Rectal smooth muscle tissue (tissue), 1 donor: ENCODE measurements around the gene EML2.
"Not testable (repeated sequence)": the region's sequence is repeated elsewhere in the genome, so short reads cannot be mapped to it uniquely, and the experiment has no call there.

ENCODE experiments used
- H3K27ac ChIP-seq: one replicate; pipeline ENCODE4 v1.7.0; 2013; ENCODE audit warnings: low read depth, low read length, inconsistent platforms
- H3K27me3 ChIP-seq: one replicate; pipeline ENCODE4 v1.7.0; 2013; ENCODE audit warnings: low read length; ENCODE audit not compliant: control insufficient read depth, insufficient read depth
- H3K36me3 ChIP-seq: one replicate; pipeline ENCODE4 v1.7.0; 2013; ENCODE audit warnings: low read length; ENCODE audit not compliant: control insufficient read depth, insufficient read depth
- H3K4me1 ChIP-seq: one replicate; pipeline ENCODE4 v1.7.0; 2013; ENCODE audit warnings: low read length; ENCODE audit not compliant: control insufficient read depth, insufficient read depth
- H3K4me3 ChIP-seq: one replicate; pipeline ENCODE4 v1.7.0; 2013; ENCODE audit warnings: low read length
- H3K9ac ChIP-seq: one replicate; pipeline ENCODE4 v1.7.0; 2013; ENCODE audit warnings: low read length

The EML2 gene

DNA sequence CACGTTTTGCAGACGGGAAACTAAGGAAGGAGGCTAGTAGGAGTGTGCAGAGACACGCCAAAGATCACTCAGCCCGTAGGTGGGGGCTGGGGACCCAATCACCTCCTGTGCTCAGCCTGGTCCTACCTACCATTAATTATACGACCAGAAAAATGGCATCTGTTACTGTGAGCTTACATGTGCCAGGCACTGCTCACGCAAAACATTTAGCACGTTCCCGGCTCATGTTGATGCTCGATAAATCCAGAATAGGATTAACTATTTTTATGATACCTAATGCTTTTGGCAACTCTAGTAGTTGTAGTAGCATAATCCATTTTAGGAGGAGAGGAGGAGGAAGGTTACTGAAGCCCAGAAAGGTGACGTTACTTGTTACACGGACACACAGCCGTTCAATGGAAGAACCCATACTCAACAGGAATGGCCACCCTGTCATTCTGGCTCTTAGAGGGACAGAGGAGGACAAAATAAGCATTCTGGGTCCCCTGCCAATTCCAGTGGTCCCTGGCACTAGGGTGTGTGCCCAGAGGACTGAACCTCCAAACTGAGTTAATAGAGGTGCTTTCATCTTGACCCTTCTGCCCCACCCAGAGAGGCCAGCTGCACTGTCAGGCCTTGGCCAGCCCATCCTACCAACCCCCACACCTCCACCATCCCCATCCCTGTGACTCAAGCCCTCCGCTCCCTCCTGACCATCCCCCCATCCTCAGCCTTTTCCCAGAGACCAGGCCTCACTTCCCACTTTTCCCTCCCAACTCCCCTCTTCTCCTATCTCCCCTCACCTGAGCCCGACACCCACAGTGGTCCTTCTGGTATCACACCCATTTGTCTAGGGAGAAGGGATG lies 5.0 kb upstream of the EML2 start:
- Histone ChIP-seq H3K36me3 (no peaks in the 10 kb centered on the region), H3K9ac (no peak overlapping the region), H3K4me1 (peaks cover 3% of the 10 kb centered on the region), H3K4me3 (no peak overlapping the region), H3K27me3 (peaks cover 9% of the 10 kb centered on the region), H3K27ac (no peak overlapping the region)

DNA sequence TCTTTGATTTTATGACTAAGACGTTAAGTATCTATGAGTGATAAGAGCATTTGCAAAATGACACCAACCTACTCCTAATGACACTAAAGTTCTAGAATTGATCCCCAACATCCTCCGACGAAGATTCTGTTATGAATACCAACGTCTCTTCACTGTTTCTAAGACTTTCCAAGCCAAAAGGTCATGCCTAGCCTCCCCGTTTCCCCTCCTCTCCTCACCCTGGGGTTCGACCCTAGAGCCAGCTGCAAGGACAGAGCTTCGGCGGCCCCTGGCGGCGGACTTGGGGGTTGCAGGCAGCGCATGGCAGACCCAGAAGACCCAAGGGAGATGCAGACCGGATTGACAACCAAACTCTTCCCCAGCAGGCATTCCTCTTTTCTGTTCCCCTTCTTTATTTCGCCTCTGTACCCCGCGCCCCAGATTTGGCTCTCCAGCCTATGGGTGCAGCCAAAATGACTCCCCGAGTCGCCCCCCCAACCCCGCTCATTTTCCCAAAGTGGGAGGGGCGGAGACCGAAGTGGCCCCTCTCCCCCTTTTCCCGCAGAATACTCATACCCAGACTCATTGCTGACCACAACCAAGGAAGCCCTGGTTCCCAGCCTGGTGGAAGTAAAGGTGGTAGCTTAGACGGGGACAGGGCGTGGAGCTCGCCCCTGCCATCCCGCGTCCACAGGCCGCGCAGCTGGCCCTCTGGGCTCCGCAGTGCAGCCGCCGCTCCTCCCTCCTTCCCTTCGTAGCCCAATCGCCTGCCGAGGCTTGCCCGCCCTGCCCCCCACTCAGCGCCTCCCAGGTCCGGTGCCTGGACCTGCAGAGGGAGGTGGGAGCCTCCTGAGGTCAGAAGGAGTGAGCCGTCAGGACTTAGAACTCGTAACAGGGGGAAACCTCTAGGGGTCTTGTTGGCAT lies 4.1 kb upstream of the EML2 start:
- H3K27ac ChIP-seq = no peak overlapping the region
- no peak overlapping the region for H3K4me3 ChIP-seq
- H3K36me3 ChIP-seq = no peaks in the 10 kb centered on the region
- H3K9ac ChIP-seq = no peak overlapping the region
- H3K27me3 ChIP-seq = peaks cover 9% of the 10 kb centered on the region
- peaks cover 3% of the 10 kb centered on the region for H3K4me1 ChIP-seq

DNA sequence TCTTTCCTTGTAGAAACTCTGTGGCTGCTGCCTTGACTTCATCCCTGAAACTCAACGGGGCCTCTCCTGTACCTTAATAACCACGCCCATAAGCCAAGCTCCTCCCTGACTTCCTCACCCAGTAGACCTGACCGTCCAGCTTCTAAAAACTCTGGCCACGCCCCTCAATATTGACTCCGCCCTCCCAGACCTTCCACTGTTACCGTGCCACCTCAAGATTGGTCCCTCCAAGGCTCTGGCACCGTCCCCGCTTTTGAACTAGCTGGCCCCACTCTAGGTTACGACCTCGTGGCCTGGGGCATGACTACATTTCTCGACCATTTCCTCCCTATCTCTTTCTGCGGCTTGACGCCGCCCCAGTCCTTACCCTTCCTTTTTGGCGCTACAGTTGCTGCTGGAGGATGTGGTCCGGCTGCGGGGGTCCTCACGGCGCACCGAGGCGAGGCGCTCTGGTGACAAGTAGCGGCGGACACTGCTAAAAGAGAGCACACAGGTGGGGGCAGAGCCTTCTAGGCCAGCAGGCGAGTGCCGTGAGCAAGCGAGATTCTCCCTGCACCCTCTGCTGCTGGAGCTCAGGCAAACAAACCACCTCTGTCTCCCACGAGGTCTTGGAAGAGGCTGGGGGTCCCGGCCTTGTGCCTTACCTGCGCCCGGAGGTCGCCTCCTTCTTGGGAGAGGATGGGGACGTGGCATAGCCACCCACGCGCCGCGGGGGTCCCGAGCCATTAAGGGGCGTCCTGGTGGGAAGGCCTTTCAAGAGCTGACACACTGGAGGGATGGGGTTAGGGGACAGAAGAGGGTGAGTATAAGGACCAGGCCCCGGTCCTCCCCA lies 2.3 kb upstream of the EML2 start:
- Histone ChIP-seq H3K4me1 (peaks cover 3% of the 10 kb centered on the region), H3K27me3 (peaks cover 9% of the 10 kb centered on the region), H3K9ac (no peak overlapping the region)

DNA sequence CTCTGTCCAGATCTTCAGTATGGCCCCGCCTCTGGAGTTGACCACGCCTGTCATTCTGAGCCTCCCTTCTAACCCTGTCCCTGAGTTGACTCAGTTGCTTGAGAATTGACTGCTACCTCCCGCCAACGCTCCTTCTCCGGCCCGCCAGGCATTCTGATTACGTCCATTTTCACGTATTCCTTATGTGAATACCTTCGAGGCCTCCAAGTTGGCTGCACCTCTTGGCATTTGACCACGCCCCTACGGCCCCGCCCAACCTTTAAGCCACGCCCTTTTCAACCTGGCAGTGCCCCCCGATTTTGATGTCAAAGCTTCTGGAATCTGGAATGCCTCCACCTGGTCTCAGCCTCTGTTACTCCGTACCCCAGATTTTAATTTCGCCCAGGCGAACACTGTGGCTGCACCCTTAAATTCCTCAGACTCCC lies 1.7 kb upstream of the EML2 start:
- Histone ChIP-seq H3K27me3 (peaks cover 9% of the 10 kb centered on the region), H3K36me3 (no peaks in the 10 kb centered on the region), H3K4me1 (peaks cover 3% of the 10 kb centered on the region), H3K27ac (no peak overlapping the region), H3K4me3 (no peak overlapping the region), H3K9ac (no peak overlapping the region)

More for the DNA sequence above, 2.3 kb upstream of the EML2 start:
- Histone ChIP-seq H3K27ac (no peak overlapping the region), H3K4me3 (peak overlapping the region; percentile 40), H3K36me3 (no peaks in the 10 kb centered on the region)

DNA sequence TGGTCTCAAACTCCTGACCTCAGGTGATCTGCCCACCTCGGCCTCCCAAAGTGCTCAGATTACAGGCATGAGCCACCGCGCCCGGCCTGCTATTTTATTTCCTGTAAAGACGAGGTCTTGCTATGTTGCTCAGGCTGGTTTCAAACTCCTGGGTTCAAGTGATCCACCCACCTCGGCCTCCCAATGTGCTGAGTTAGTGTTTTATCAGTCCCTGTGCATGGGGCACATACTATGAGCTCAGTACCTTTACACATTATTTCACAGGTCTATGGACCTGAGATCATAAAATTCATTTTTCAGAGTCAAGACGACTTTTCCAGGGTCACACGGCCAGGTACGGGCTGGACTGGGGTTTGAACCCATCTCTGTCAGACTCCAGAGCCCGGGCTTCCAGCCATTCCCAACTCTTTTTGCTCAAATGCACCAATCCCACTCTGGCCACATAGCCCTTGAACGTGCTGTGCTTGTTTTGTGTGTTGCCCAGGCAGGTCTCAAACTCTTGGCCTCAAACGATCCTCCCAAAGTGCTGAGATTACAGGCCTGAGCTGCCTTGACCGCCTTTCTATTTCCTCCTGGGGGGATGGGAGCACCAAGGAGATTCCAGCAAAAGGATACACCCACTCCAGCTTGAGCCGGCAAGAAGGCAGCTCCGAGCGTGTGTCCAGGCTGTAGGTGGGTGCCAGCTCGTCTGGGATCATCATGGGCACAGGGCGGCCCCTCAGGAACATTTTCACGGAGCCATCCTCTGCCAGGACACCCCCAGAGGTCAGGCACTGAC lies 1.1 kb downstream of the EML2 start:
- H3K27ac ChIP-seq = no peak overlapping the region
- H3K9ac ChIP-seq = peak overlapping the region; percentile 8
- H3K4me3 ChIP-seq = peak overlapping the region; percentile 77
- H3K27me3 ChIP-seq = no peaks in the 10 kb centered on the region
- H3K4me1 ChIP-seq = peaks cover 3% of the 10 kb centered on the region
- no peaks in the 10 kb centered on the region for H3K36me3 ChIP-seq

DNA sequence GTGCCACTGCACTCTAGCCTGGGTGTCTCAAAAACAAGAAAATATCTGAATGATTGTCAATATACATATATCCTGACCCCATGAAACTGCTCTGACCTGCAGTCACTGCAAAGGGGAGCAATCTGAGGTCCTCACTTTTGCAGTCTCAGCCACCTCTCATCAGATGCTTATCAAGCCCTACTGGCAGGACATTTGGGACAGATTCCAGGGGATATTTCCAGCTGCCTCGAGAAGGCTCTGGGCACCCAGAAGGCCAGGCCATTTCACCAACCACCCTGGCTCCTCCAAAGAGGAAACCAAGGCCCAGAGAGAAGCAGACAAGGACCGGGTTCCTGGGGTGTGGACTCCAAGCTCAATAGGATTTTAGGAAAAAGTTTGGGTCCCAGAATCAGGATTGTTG lies 2.3 kb downstream of the EML2 start:
- Histone ChIP-seq H3K4me3 (no peak overlapping the region), H3K9ac (no peak overlapping the region), H3K36me3 (no peaks in the 10 kb centered on the region), H3K4me1 (no peaks in the 10 kb centered on the region), H3K27me3 (no peaks in the 10 kb centered on the region), H3K27ac (no peak overlapping the region)

DNA sequence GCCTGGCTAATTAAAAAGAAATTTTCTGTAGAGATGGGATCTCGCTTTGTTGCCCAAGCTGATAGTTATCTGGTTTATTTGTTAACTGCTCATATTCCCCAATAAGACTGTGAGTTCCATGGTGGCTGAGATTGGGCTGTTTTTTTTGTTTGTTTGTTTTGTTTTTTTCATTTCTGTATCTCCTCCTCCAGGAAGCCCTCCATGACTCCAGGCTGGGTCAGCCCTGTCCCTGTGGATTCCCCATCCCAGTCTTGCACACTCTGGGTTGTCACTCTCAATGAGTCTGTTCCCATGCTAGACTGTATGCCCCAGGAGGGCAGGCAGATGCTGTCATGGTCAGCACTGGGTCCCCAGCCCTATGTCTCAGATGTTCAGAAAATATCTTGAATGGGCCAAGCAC lies 2.9 kb downstream of the EML2 start:
- H3K9ac ChIP-seq = no peak overlapping the region
- H3K4me1 ChIP-seq = no peaks in the 10 kb centered on the region
- H3K27me3 ChIP-seq = no peaks in the 10 kb centered on the region
- H3K36me3 ChIP-seq = no peaks in the 10 kb centered on the region
- no peak overlapping the region for H3K4me3 ChIP-seq
- H3K27ac ChIP-seq = no peak overlapping the region

DNA sequence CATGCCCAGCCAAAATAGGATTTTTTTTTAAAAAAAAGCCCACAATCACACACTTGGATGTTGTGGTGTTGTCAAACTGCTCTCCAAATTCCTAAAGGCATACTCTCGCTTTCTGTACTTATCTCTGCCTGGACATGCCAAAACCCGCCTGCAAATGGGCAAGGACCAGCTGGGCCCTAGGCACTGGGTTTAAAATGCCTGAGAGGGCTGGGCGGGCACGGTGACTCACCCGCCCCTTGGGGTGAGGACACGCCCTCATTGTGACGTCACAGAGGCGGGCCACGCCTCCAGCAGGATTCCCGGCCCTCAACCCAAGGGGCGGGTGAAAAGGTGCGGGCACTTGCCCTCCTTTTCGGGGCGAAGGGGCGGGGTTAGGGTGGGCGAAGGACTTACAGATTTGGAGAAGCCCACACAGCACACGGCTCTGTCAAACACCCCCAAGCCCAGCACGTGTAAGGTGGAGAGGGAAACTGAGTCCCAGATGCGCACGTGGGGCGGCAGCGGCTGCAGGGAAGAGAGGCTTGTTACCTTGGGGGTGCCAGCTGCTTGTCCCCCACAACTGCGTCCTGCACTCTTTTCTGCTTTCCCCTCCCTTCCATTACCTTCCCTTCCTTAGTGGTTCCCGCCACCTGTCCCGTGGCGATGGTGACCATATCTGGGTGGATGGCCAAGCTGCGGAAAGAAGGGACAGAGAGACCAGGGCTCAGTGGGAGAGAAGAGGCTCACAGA lies 6.6 kb downstream of the EML2 start:
- Histone ChIP-seq H3K27ac (no peak overlapping the region), H3K4me3 (no peak overlapping the region), H3K4me1 (no peaks in the 10 kb centered on the region), H3K27me3 (no peaks in the 10 kb centered on the region), H3K36me3 (peaks cover 2% of the 10 kb centered on the region), H3K9ac (no peak overlapping the region)

DNA sequence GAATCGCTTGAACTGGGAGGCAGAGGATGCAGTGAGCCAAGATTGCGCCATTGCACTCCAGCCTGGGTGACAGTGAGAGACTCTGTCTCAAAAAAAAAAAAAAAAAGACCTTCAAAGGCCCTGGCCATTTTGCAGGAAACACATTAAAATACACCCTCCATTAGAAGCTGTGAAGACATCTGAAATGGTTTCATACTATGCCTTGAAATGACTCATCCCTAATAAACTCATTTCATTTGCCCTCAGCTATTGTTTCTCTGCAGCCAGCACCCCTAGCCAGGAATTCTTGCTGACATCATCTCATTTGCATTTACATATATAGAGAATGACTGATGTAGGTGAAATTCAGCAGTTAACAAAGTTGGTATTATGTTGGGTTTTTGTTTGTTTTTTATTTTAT lies 8.7 kb downstream of the EML2 start:
- H3K4me3 ChIP-seq = no peak overlapping the region
- H3K4me1 ChIP-seq = no peaks in the 10 kb centered on the region
- H3K27me3 ChIP-seq = no peaks in the 10 kb centered on the region
- peaks cover 6% of the 10 kb centered on the region for H3K36me3 ChIP-seq
- H3K27ac ChIP-seq = no peak overlapping the region
- no peak overlapping the region for H3K9ac ChIP-seq

DNA sequence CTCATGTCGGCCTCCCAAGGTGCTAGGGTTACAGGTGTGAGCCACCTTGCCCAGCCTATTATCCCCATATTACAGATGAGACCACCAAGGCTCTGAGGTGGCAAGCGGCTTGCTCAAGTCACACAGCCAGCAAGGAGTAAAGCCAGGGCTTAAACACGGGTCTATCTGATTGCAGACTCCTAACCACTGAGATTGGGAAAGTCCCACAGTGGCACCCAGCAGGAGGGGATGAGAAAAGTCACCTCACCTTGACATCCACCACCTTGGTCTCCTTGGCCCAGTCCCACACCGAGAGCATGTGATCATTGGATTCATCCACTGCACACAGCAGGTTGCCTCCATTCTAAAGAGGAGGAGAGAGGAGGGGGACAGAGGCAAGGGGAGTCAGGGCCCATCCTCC lies 9.5 kb downstream of the EML2 start:
- peaks cover 6% of the 10 kb centered on the region for H3K36me3 ChIP-seq
- no peak overlapping the region for H3K4me3 ChIP-seq
- H3K27ac ChIP-seq = no peak overlapping the region
- no peaks in the 10 kb centered on the region for H3K4me1 ChIP-seq
- no peaks in the 10 kb centered on the region for H3K27me3 ChIP-seq
- no peak overlapping the region for H3K9ac ChIP-seq

DNA sequence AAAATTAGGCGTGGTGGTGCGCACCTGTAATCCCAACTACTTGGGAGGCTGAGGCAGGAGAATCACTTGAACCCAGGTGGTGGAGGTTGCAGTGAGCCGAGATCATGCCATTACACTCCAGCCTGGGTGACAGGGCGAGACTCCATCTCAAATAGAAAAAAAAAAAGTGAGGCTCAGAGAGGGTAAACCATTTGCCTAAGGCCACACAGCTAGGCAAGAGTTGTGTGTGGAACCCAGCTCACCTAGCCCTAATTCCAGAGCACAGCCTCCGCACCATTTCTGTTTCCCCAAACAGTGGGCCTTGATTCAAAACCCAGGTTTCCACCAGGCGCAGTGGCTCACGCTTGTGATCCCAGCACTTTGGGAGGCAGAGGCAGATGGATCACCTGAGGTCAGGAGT lies 11.0 kb downstream of the EML2 start:
- H3K27me3 ChIP-seq, H3K27ac ChIP-seq, H3K4me1 ChIP-seq, H3K36me3 ChIP-seq, H3K9ac ChIP-seq, H3K4me3 ChIP-seq: not testable (repeated sequence)
